GM12878 (cell line): ENCODE measurements around the gene DNHD1.

ENCODE experiments used
- CBX3 ChIP-seq: fragments of 200-600 bp; sonication (generic); IDR thresholded peaks from 2 replicates; pipeline ENCODE4 v1.6.1; 2016; ENCODE audit warnings: low read depth, borderline replicate concordance
- CHD1 ChIP-seq: IDR thresholded peaks from 2 replicates; pipeline ENCODE4 v1.6.1; 2012; ENCODE audit warnings: low read depth, low read length, improper control_type of control experiment
- CHD4 ChIP-seq: fragments of 200-600 bp; sonication (generic); IDR thresholded peaks from 2 replicates; pipeline ENCODE4 v1.6.1; 2016; ENCODE audit warnings: mild to moderate bottlenecking
- EZH2 ChIP-seq: IDR thresholded peaks from 2 replicates; pipeline ENCODE4 v1.6.1; 2012; ENCODE audit warnings: low read depth, mild to moderate bottlenecking, control low read depth, inconsistent platforms, low read length, borderline replicate concordance; ENCODE audit not compliant: control insufficient read depth
- JUNB ChIP-seq: IDR thresholded peaks from 2 replicates; pipeline ENCODE4 v1.6.1; 2016; ENCODE audit warnings: antibody characterized with exemption, mild to moderate bottlenecking
- PAX5 ChIP-seq: IDR thresholded peaks from 2 replicates; pipeline ENCODE4 v1.6.1; 2011; ENCODE audit warnings: low read depth, low read length, borderline replicate concordance
- POLR2A ChIP-seq: IDR thresholded peaks from 2 replicates; pipeline ENCODE4 v1.6.1; 2011; ENCODE audit warnings: low read depth, mild to moderate bottlenecking, low read length
- POLR2AphosphoS2 ChIP-seq: IDR thresholded peaks from 2 replicates; pipeline ENCODE4 v1.6.1; 2011; ENCODE audit warnings: low read depth, mild to moderate bottlenecking, low read length, improper control_type of control experiment, moderate library complexity
- POLR2AphosphoS5 ChIP-seq: IDR thresholded peaks from 2 replicates; pipeline ENCODE4 v1.6.1; 2011; ENCODE audit warnings: mild to moderate bottlenecking, low read length, inconsistent platforms
- RAD51 ChIP-seq: fragments of 450-650 bp; IDR thresholded peaks from 2 replicates; pipeline ENCODE4 v1.6.1; 2016; ENCODE audit warnings: moderate library complexity, mild to moderate bottlenecking, inconsistent platforms
- TF ChIP-seq, protein P1 (sequence below), 3 experiments: IDR thresholded peaks in 2 of 3; conservative IDR thresholded peaks in 1 of 3; 2 replicates each; pipeline ENCODE4 v1.5.1; 2011; ENCODE audit warnings: low read depth in 3 of 3, low read length in 3 of 3, mild to moderate bottlenecking in 3 of 3, control low read depth in 2 of 3, moderate library complexity in 2 of 3, inconsistent platforms in 1 of 3, mixed read lengths in 1 of 3; ENCODE audit not compliant: control insufficient read depth in 2 of 3, insufficient read depth in 1 of 3; ENCODE audit errors: extremely low read depth in 1 of 3
- TF ChIP-seq, protein P2 (sequence below): fragments of 150-350 bp; IDR thresholded peaks from 2 replicates; pipeline ENCODE4 v1.6.1; 2016; ENCODE audit warnings: low read depth, low read length
- TF ChIP-seq, protein P3 (sequence below): IDR thresholded peaks from 2 replicates; pipeline ENCODE4 v1.6.1; 2012; ENCODE audit warnings: low read depth, low read length, improper control_type of control experiment

DNA sequence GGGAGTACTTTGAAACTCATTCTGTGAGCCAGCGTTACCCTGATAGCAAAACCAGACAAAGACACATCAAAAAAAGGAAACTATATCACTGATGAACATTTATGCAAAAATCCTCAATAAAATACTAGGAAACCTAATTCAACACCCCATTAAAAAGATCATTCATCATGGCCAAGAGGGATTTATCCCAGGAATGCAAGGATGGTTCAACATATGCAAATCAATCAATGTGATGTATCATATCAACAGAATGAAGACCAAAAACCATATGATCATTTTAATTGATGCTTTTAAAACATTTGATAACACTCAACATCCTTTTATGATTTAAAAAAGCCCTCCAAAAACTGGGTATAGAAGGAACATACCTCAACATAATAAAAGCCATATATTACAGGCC, 86.5 kb downstream of the DNHD1 start:
- TF ChIP-seq RAD51 (no peak), POLR2A (no peak), CHD4 (no peak), CHD1 (no peak), JUNB (no peak), EZH2 (no peak), POLR2AphosphoS2 (no peak), CBX3 (no peak), PAX5 (no peak), POLR2AphosphoS5 (no peak)
- TF ChIP-seq, protein P1, sequence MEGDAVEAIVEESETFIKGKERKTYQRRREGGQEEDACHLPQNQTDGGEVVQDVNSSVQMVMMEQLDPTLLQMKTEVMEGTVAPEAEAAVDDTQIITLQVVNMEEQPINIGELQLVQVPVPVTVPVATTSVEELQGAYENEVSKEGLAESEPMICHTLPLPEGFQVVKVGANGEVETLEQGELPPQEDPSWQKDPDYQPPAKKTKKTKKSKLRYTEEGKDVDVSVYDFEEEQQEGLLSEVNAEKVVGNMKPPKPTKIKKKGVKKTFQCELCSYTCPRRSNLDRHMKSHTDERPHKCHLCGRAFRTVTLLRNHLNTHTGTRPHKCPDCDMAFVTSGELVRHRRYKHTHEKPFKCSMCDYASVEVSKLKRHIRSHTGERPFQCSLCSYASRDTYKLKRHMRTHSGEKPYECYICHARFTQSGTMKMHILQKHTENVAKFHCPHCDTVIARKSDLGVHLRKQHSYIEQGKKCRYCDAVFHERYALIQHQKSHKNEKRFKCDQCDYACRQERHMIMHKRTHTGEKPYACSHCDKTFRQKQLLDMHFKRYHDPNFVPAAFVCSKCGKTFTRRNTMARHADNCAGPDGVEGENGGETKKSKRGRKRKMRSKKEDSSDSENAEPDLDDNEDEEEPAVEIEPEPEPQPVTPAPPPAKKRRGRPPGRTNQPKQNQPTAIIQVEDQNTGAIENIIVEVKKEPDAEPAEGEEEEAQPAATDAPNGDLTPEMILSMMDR (IDR thresholded peaks at IDR 0.05 in 2 of 3, conservative IDR thresholded peaks at IDR 0.05 in 1 of 3; ENCODE audit: control insufficient read depth in 2 of 3, extremely low read depth in 1 of 3, insufficient read depth in 1 of 3, low read depth in 3 of 3, low read length in 3 of 3) = no peak
- TF ChIP-seq, protein P2, sequence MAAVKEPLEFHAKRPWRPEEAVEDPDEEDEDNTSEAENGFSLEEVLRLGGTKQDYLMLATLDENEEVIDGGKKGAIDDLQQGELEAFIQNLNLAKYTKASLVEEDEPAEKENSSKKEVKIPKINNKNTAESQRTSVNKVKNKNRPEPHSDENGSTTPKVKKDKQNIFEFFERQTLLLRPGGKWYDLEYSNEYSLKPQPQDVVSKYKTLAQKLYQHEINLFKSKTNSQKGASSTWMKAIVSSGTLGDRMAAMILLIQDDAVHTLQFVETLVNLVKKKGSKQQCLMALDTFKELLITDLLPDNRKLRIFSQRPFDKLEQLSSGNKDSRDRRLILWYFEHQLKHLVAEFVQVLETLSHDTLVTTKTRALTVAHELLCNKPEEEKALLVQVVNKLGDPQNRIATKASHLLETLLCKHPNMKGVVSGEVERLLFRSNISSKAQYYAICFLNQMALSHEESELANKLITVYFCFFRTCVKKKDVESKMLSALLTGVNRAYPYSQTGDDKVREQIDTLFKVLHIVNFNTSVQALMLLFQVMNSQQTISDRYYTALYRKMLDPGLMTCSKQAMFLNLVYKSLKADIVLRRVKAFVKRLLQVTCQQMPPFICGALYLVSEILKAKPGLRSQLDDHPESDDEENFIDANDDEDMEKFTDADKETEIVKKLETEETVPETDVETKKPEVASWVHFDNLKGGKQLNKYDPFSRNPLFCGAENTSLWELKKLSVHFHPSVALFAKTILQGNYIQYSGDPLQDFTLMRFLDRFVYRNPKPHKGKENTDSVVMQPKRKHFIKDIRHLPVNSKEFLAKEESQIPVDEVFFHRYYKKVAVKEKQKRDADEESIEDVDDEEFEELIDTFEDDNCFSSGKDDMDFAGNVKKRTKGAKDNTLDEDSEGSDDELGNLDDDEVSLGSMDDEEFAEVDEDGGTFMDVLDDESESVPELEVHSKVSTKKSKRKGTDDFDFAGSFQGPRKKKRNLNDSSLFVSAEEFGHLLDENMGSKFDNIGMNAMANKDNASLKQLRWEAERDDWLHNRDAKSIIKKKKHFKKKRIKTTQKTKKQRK = no peak
- TF ChIP-seq, protein P3, sequence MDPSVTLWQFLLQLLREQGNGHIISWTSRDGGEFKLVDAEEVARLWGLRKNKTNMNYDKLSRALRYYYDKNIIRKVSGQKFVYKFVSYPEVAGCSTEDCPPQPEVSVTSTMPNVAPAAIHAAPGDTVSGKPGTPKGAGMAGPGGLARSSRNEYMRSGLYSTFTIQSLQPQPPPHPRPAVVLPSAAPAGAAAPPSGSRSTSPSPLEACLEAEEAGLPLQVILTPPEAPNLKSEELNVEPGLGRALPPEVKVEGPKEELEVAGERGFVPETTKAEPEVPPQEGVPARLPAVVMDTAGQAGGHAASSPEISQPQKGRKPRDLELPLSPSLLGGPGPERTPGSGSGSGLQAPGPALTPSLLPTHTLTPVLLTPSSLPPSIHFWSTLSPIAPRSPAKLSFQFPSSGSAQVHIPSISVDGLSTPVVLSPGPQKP = no peak
